Panc1 (cell line): Measurements from ENCODE around the gene ERCC5. TPM values are rescaled to one million over a fixed set of nuclear protein-coding genes. Genes with fewer than 3 reads are reported as not detected.

Experiments used
- ATAC-seq: fragments of 200-7000 bp; cut with Tn5 transposase; 2 replicates; pipeline ENCODE4 v1.9.1; 2020; ENCODE audit warnings: mild to moderate bottlenecking, moderate library complexity
- BruUV-seq: library from RNA; stranded (reverse); fragments of 400-500 nt; replicated peaks from 2 replicates; lab custom pipeline; 2021; lab: Mats Ljungman, UMichigan
- CTCF ChIA-PET: fragments of 300-600 bp; sonication (Branson Sonifier 250); formaldehyde crosslinking; loops from one replicate; lab custom pipeline; 2022; ENCODE audit warnings: antibody characterized with exemption; lab: Charles Lee
- POLR2A ChIA-PET: fragments of 300-600 bp; sonication (Branson Sonifier 250); formaldehyde crosslinking; loops from one replicate; lab custom pipeline; 2022; ENCODE audit warnings: antibody characterized with exemption; lab: Charles Lee
- DNase-seq: peaks from one replicate; pipeline ENCODE4 v3.0.0-alpha.2; 2010; ENCODE audit warnings: low read depth, low spot score
- H3K27ac ChIP-seq: 2 replicates; pipeline ENCODE4 v1.5.1; 2011; ENCODE audit warnings: mild to moderate bottlenecking, low read length, inconsistent platforms
- H3K27me3 ChIP-seq: fragments of 200-500 bp; sonication (Bioruptor generic); 2 replicates; pipeline ENCODE4 v1.6.0; 2014; ENCODE audit warnings: low read length, inconsistent platforms; ENCODE audit not compliant: control insufficient read depth, insufficient read depth
- H3K36me3 ChIP-seq: fragments of 200-500 bp; sonication (Bioruptor generic); 2 replicates; pipeline ENCODE4 v1.5.1; 2014; ENCODE audit warnings: inconsistent platforms, mild to moderate bottlenecking, low read length, moderate library complexity; ENCODE audit not compliant: control insufficient read depth, insufficient read depth
- H3K4me1 ChIP-seq: 2 replicates; pipeline ENCODE4 v1.5.1; 2011; ENCODE audit warnings: inconsistent platforms, mild to moderate bottlenecking, low read length, moderate library complexity; ENCODE audit not compliant: control insufficient read depth, insufficient read depth
- H3K4me3 ChIP-seq, 2 experiments: 2 replicates each; pipeline ENCODE4 v1.5.1; 2011 to 2012; ENCODE audit warnings: low read depth in 2 of 2, low read length in 2 of 2, mild to moderate bottlenecking in 2 of 2, inconsistent platforms in 1 of 2, moderate library complexity in 1 of 2
- H3K9me3 ChIP-seq: fragments of 200-500 bp; sonication (Bioruptor generic); 2 replicates; pipeline ENCODE4 v1.5.1; 2014; ENCODE audit warnings: low read depth, mild to moderate bottlenecking, inconsistent platforms, low read length, moderate library complexity; ENCODE audit not compliant: control insufficient read depth, insufficient read depth
- CTCF ChIP-seq: fragments of 450-650 bp; IDR thresholded peaks from 2 replicates; pipeline ENCODE4 v1.5.1; 2017; ENCODE audit warnings: mild to moderate bottlenecking
- POLR2AphosphoS5 ChIP-seq: IDR thresholded peaks from 2 replicates; pipeline ENCODE4 v1.6.1; 2012; ENCODE audit warnings: mild to moderate bottlenecking, low read depth, low read length, moderate library complexity
- SIN3A ChIP-seq: IDR thresholded peaks from 2 replicates; pipeline ENCODE4 v1.6.1; 2012; ENCODE audit warnings: low read depth, mild to moderate bottlenecking, low read length, moderate library complexity, borderline replicate concordance; ENCODE audit not compliant: insufficient read depth
- TCF7L2 ChIP-seq: IDR thresholded peaks from 2 replicates; pipeline ENCODE4 v1.6.1; 2011; ENCODE audit warnings: mild to moderate bottlenecking, low read depth, low read length, inconsistent platforms
- in situ Hi-C: cut with HindIII; loops from 2 replicates; pipeline ENCODE4 v1.10.0; 2016; ENCODE audit warnings: low sequenced_read_pairs, low pct_unique_long_range_greater_than_20kb
- intact Hi-C: fragments of 100-400 bp; cut with micrococcal nuclease; formaldehyde crosslinking; loops from one replicate; pipeline ENCODE4 v1.10.0; 2022; ENCODE audit not compliant: unreplicated experiment
- total RNA-seq: library from RNA; stranded (reverse); gene quantifications from one replicate; pipeline ENCODE4 v1.2.1, GENCODE V29; 2021; ENCODE audit not compliant: unreplicated experiment
- TF ChIP-seq, protein P1 (sequence below), 2 experiments: IDR thresholded peaks; 2 replicates each; pipeline ENCODE4 v1.6.1; 2011 to 2012; ENCODE audit warnings: low read depth in 2 of 2, control low read depth in 1 of 2, low read length in 1 of 2, mild to moderate bottlenecking in 1 of 2, moderate library complexity in 1 of 2; ENCODE audit not compliant: insufficient read depth in 1 of 2

ERCC5 gene
- total RNA-seq, 1 experiment from 2014 or later, result 19.6 TPM

DNA sequence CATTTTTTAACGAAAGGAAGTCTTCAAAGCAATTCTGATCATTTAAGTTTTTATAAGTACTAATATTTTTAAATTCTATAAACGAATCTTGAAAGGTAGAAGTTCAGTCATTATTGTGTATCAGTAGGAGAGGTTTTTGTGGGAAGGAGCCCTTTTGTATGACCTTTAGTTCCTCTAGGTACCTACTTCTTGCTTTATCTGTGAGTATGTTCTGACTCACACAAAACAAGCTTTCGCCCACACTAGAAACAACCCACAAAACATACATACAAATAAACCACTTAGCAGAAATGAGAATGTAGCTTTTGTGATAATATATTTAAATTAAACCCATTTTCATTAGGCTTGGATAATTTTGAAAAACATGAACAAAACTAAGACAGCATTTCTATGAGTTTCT is 27.8 kb downstream of the ERCC5 start:
- ATAC-seq, result no peak
- in situ Hi-C loops, result no loop called here
- intact Hi-C loops, result no loop called here
- Histone ChIP-seq H3K36me3 (peaks cover 3% of the 10 kb centered on the region; the same call in 1 of the 2 replicates), H3K4me1 (no peaks in the 10 kb centered on the region), H3K9me3 (no peaks in the 10 kb centered on the region), H3K27ac (no peak overlapping the region), H3K4me3 (no peak overlapping the region), H3K27me3 (no peaks in the 10 kb centered on the region)
- TF ChIP-seq CTCF (no peak), POLR2AphosphoS5 (no peak), SIN3A (no peak), TCF7L2 (no peak)
- TF ChIP-seq, protein P1, sequence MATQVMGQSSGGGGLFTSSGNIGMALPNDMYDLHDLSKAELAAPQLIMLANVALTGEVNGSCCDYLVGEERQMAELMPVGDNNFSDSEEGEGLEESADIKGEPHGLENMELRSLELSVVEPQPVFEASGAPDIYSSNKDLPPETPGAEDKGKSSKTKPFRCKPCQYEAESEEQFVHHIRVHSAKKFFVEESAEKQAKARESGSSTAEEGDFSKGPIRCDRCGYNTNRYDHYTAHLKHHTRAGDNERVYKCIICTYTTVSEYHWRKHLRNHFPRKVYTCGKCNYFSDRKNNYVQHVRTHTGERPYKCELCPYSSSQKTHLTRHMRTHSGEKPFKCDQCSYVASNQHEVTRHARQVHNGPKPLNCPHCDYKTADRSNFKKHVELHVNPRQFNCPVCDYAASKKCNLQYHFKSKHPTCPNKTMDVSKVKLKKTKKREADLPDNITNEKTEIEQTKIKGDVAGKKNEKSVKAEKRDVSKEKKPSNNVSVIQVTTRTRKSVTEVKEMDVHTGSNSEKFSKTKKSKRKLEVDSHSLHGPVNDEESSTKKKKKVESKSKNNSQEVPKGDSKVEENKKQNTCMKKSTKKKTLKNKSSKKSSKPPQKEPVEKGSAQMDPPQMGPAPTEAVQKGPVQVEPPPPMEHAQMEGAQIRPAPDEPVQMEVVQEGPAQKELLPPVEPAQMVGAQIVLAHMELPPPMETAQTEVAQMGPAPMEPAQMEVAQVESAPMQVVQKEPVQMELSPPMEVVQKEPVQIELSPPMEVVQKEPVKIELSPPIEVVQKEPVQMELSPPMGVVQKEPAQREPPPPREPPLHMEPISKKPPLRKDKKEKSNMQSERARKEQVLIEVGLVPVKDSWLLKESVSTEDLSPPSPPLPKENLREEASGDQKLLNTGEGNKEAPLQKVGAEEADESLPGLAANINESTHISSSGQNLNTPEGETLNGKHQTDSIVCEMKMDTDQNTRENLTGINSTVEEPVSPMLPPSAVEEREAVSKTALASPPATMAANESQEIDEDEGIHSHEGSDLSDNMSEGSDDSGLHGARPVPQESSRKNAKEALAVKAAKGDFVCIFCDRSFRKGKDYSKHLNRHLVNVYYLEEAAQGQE (IDR thresholded peaks at IDR 0.05; ENCODE audit: insufficient read depth in 1 of 2, low read depth in 2 of 2, low read length in 1 of 2), result no peak
- ChIA-PET CTCF (no interaction called here), POLR2A (no interaction called here)
- DNase-seq, result no peak
- BruUV-seq, result no TSS peak

DNA sequence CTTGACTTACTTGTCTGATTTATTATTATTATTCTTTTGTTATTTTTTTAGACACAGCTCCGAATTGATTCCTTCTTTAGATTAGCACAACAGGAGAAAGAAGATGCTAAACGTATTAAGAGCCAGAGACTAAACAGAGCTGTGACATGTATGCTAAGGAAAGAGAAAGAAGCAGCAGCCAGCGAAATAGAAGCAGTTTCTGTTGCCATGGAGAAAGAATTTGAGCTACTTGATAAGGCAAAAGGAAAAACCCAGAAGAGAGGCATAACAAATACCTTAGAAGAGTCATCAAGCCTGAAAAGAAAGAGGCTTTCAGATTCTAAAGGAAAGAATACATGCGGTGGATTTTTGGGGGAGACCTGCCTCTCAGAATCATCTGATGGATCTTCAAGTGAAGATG is 29.4 kb downstream of the ERCC5 start:
- intact Hi-C loops, result no loop called here
- BruUV-seq, result no TSS peak
- no peaks in the 10 kb centered on the region for H3K9me3 ChIP-seq
- peaks cover 3% of the 10 kb centered on the region; the same call in 1 of the 2 replicates for H3K36me3 ChIP-seq
- TF ChIP-seq, protein P1 (IDR thresholded peaks at IDR 0.05; ENCODE audit: insufficient read depth in 1 of 2, low read depth in 2 of 2, low read length in 1 of 2), result no peak
- no peaks in the 10 kb centered on the region for H3K27me3 ChIP-seq
- CTCF ChIA-PET, result no interaction called here
- H3K4me3 ChIP-seq, result no peak overlapping the region
- ATAC-seq (no peak), DNase-seq (no peak)
- no peak overlapping the region for H3K27ac ChIP-seq
- in situ Hi-C loops, result no loop called here
- POLR2A ChIA-PET, result no interaction called here
- no peaks in the 10 kb centered on the region for H3K4me1 ChIP-seq
